Brain microvascular endothelial cell (primary cell): ENCODE data around the gene TLN1.

ENCODE experiments used
- DNase-seq: peaks from one replicate; pipeline ENCODE4 v3.0.0-alpha.2; 2020
- H3K27ac ChIP-seq: fragments of 250-450 bp; sonication (Bioruptor Pico); 2 replicates; pipeline ENCODE4 v1.5.1; 2020; ENCODE audit warnings: mild to moderate bottlenecking, moderate library complexity
- H3K27me3 ChIP-seq: fragments of 250-450 bp; sonication (Bioruptor Pico); replicated peaks from 2 replicates; pipeline ENCODE4 v1.5.1; 2020; ENCODE audit warnings: mild to moderate bottlenecking
- H3K36me3 ChIP-seq: fragments of 250-450 bp; sonication (Bioruptor Pico); replicated peaks from 2 replicates; pipeline ENCODE4 v1.5.1; 2020; ENCODE audit warnings: mild to moderate bottlenecking
- H3K4me3 ChIP-seq: 2 replicates; pipeline ENCODE4 v1.5.1; 2011; ENCODE audit warnings: low read depth, mild to moderate bottlenecking, control low read depth, low read length, moderate library complexity
- in situ Hi-C: cut with HindIII; loops from 2 replicates; pipeline ENCODE4 v1.10.0; 2017; ENCODE audit warnings: low sequenced_read_pairs, low pct_ligation_motif_present
- TF ChIP-seq, protein P1 (sequence below): IDR thresholded peaks from 2 replicates; pipeline ENCODE4 v1.5.1; 2011; ENCODE audit warnings: low read depth, mild to moderate bottlenecking, moderate library complexity, low read length, control low read depth, inconsistent platforms; ENCODE audit errors: missing control alignments

TLN1 gene

DNA sequence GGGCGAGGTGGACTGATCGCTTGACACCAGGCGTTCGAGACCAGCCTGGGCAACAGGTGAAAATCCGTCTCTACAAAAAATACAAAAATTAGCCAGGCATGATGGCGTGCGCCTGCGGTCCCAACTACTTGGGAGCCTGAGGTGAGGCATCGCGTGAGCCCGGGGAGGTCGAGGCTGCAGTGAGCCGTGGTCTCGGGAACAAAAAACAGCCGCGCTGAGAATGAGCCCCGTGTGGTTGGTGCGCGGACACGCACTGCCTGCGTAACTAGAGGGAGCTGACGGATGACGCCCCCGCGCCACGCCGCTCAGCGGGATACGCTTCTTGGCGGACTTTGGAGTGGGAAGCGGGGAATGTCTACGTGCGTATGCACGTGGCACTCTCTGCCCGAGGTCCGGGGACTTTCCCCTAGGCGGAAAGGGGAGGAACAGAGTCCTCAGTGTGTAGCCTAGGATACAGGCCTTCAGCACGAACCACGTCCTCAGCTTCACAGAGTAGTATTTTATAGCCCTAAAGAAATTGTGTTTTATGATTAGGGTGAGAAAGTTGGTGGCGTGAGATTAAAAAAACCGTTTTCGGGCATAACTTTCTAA is 74.4 kb downstream of the TLN1 start, which contains the start of gene RMRP:
RMRP (minus strand) TSS at position 474 of the 591 bp plus-strand sequence.
- TF ChIP-seq, protein P1, sequence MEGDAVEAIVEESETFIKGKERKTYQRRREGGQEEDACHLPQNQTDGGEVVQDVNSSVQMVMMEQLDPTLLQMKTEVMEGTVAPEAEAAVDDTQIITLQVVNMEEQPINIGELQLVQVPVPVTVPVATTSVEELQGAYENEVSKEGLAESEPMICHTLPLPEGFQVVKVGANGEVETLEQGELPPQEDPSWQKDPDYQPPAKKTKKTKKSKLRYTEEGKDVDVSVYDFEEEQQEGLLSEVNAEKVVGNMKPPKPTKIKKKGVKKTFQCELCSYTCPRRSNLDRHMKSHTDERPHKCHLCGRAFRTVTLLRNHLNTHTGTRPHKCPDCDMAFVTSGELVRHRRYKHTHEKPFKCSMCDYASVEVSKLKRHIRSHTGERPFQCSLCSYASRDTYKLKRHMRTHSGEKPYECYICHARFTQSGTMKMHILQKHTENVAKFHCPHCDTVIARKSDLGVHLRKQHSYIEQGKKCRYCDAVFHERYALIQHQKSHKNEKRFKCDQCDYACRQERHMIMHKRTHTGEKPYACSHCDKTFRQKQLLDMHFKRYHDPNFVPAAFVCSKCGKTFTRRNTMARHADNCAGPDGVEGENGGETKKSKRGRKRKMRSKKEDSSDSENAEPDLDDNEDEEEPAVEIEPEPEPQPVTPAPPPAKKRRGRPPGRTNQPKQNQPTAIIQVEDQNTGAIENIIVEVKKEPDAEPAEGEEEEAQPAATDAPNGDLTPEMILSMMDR = peak; percentile 29
- H3K27me3 ChIP-seq = no peaks in the 10 kb centered on the region
- peak within 1 kb of the TSS; percentile 99 for H3K27ac ChIP-seq
- peak; percentile 99 for DNase-seq
- in situ Hi-C loops = no loop called here
- peaks cover 7% of the 10 kb centered on the region for H3K36me3 ChIP-seq
- H3K4me3 ChIP-seq = peak within 1 kb of the TSS; percentile 84

DNA sequence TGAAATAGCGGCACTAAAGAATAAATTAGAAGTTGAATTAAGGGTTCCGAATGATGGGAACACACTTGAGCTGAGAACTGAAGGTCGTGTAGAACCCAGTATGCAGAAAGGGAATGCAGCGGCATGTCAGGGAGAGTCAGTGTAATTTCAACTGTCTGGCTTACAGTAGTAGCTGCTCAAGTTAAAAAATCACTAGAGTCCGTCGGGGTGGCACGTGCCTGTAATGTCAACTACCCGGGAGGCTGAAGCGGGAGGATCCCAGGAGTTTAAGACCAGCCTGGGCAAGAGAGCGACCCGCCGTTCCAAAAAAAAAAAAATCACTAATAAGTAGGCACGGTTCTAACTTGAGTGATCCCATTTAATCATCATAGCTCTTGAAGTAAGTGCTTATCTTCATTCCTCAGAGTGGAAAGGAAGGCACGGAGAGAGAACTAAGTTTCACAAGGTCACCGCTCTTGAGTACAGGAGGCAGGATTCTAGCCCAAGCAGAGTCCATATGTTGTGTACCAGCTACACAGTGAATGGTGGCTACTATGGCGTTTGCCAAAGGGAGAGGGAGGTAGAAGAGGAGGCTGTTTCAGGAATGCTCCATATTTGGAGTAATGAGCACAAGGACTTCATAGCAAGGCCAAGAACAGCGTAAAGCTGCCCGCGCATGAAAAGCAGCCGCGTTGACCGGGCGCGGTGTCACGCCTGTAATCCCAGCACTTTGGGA is 75.0 kb downstream of the TLN1 start:
- in situ Hi-C loops = no loop called here
- Histone ChIP-seq H3K36me3 (peaks cover 7% of the 10 kb centered on the region), H3K4me3 (peak overlapping the region; percentile 47), H3K27me3 (no peaks in the 10 kb centered on the region), H3K27ac (peak overlapping the region; percentile 56)
- no peak for DNase-seq
- TF ChIP-seq, protein P1 = no peak

DNA sequence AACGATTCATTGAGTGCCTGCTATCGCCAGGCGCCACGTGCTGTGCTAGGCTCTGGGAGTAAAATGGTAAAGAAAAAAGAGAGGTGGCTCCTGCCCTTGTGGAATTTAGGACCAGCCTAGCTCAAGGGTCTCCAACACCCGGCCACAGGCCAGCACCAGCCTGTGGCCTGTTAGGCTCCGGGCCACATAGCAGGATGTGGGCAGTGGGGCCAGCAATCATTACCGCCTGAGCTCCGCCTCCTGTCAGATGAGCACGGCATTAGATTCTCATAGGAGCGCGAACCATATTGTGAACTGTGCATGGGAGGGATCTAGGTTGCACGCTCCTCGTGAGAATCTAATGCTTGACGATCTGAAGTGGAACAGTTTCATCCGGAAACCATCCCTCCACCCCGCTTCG is 75.6 kb downstream of the TLN1 start:
- Histone ChIP-seq H3K27me3 (no peaks in the 10 kb centered on the region), H3K36me3 (peaks cover 7% of the 10 kb centered on the region), H3K4me3 (no peak overlapping the region), H3K27ac (no peak overlapping the region)
- in situ Hi-C loops = no loop called here
- TF ChIP-seq, protein P1 = no peak
- no peak for DNase-seq

- no peak for DNase-seq
- H3K27ac ChIP-seq = no peak overlapping the region
Observed at GRCh38 chr9:35653611-35654010, 78.4 kb downstream of the TLN1 start.

DNA sequence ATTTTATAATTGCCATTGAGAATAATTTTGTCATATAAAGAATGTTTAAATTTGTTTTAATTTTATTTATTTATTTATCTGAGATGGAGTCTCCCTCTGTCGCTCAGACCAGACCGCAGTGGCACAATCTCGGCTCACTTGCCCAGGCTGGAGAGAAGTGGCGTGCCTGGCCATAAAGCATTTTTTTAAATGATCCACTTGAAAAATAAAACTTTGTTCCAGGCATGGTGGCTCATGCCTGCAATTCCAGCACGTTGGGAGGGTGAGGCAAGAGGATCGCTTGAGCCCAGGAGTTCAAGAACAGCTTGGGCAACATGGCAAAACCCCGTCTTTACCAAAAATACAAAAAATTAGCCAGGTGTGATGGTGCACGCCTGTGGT is 79.2 kb downstream of the TLN1 start:
- H3K36me3 ChIP-seq = no peaks in the 10 kb centered on the region
- DNase-seq = no peak
- in situ Hi-C loops = no loop called here
- TF ChIP-seq, protein P1 = no peak
- no peaks in the 10 kb centered on the region for H3K27me3 ChIP-seq
- H3K4me3 ChIP-seq = no peak overlapping the region
- H3K27ac ChIP-seq = no peak overlapping the region

More at GRCh38 chr9:35653611-35654010, 78.4 kb downstream of the TLN1 start:
- TF ChIP-seq, protein P1 = no peak
- no peak overlapping the region for H3K4me3 ChIP-seq
- no peaks in the 10 kb centered on the region for H3K27me3 ChIP-seq
- in situ Hi-C loops = no loop called here
- H3K36me3 ChIP-seq = no peaks in the 10 kb centered on the region
